ENCODE measurements around the gene CSAG1.

- TF ChIP-seq CTCF (conservative IDR thresholded peaks at IDR 0.05; ENCODE audit: low read length): no peak
- TF ChIP-seq EZH2phosphoT487 (IDR thresholded peaks at IDR 0.05; ENCODE audit: borderline replicate concordance, low read depth, low read length): no peak
These were observed at the start of gene CSAG1, which contains the start of gene MAGEA12 for GRCh38 chrX:152733261-152733975.

Measured in OCI-LY7 (cell line).